ENCODE data around the gene MDC1. TPM values are rescaled to one million over a fixed set of nuclear protein-coding genes. Genes with fewer than 3 reads are reported as not detected.

MDC1 gene
- total RNA-seq, 1 experiment from 2014 or later = 3.3 TPM

DNA sequence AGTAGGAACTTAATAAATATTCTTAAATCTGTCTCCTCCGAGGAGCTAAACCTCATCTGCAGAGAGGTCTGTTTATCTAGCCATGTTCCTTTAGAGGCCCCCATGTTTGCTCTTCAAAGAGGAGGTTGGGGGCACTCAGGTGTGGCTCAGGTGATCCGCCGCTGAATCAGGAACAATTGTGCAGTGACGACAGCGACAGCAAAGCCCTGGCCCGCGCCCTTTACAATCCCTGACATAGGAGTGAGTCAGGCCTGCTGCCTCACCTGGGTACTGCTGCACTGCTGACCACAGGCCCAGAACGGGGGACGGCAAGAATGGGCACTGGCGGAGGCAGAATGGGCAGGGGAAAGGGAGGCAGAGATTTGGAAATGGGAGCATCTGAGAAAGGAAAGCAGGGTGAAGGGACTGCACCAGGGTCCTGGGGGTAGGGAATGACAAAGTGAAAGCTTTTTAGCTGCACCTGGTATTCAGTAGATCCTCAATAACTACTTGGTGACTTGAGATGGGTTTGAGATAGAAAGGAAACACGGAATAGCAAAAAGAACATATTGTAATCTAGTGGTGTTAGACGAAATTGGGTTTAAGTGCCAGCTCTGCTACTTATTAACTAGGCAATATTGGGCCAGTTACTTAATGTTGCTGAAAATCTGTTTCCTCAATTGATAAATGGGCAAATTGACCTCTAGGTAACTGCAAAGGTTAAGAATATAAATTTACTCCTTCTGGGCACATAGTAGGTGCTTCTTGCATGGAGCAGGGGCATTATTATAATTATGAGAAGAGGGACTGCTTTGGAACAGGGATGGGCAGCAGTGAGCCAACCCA, 32.7 kb upstream of the MDC1 start:
- DNase-seq (ENCODE audit: low read depth) = peak; percentile 80
- in situ Hi-C loops (cut with HindIII; ENCODE audit: low pct_unique_long_range_greater_than_20kb, low sequenced_read_pairs) = no loop called here

DNA sequence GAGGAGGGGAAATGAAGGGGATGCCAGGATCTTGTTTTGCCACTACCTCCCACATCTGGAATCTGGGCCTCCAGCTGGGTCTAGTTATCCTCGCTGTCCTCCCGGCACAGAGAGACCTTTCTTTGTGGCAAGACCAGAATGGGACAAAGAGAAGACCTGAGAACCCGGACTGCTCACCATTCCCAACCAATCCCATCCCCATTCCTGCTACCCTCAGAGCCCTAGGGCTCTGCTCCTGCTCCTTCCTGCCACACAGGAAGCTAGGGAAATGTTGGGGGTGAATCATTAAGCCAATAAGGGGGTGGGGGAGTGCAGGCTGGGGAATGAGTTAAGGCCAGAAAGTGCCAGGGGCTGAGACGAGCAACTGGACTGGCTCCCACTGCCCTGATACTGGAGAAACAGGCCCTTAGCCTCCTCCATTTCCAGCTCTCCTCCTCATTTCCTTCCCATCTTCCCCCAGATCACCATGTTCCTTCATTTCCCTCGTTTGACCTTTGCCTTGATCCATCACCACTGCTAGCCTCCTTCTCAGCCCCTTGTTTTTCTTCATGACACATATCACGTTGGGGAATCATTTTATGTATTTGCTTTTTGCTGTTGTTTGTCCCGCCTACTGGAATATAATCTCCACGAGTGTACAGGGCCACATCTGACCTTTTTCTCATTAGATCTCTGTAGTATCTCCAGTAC, 31.9 kb upstream of the MDC1 start:
- in situ Hi-C loops (cut with HindIII; ENCODE audit: low pct_unique_long_range_greater_than_20kb, low sequenced_read_pairs) = no loop called here

DNA sequence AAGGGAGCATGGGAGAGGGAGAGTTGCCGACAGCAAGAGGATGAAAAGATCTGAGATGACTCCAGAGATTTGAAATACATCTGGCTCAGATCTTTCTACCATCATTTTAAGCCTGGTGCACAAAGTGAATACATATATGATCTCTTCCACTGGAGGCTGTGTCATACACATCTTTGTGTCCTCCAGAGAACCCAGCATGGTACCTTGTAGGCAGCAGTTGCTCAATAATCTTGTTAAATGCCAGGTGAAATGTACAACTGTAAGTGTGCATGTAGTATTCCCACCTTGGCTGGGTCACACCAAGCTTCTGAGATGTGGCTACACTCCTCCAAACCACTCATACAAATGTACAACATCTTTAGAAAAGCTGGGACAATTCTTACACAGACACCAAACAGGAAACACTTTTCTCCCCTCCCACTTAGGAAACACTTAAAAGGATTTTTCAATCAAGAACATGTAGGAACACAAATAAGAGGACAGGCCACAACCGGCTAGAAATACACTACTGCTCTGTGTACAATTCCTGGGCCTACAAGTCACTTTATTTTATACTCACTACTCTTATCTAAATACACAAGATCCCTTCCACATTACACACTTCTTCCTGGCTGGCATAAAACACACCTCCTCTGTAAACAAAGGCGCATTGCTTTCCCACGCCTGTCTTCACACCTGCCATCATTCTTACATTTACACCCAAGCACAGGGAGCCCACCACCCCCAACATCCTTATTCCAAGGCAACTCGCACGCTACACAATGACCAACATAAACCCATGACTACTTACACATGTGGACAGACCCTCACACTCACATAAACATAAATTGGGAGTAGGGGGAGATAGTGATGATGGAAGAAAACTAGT, 31.1 kb upstream of the MDC1 start:
- in situ Hi-C loops (cut with HindIII; ENCODE audit: low pct_unique_long_range_greater_than_20kb, low sequenced_read_pairs) = no loop called here
- no peak for DNase-seq (ENCODE audit: low read depth)

More for the DNA sequence above, 31.9 kb upstream of the MDC1 start:
- DNase-seq (ENCODE audit: low read depth) = no peak

DNA sequence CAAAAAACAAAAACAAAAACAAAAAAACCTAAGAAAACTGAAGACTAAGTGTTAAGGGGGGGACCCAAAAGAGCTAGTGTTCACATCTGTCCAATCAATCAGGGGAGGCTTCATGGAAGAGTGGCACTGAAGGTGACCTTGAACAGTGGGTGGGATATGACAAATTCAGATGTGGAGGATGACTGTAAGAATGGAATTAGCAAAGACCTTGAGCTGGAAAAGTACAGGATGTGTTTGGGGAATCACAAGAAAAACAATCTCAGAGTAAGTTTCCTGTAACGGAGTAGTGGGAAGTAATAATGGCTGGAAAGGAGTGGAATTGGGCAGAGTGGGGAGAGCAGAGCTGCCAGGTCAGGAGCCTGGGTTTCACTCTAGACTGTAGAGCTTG, 30.2 kb upstream of the MDC1 start:
- no peak for DNase-seq (ENCODE audit: low read depth)
- in situ Hi-C loops (cut with HindIII; ENCODE audit: low pct_unique_long_range_greater_than_20kb, low sequenced_read_pairs) = no loop called here

DNA sequence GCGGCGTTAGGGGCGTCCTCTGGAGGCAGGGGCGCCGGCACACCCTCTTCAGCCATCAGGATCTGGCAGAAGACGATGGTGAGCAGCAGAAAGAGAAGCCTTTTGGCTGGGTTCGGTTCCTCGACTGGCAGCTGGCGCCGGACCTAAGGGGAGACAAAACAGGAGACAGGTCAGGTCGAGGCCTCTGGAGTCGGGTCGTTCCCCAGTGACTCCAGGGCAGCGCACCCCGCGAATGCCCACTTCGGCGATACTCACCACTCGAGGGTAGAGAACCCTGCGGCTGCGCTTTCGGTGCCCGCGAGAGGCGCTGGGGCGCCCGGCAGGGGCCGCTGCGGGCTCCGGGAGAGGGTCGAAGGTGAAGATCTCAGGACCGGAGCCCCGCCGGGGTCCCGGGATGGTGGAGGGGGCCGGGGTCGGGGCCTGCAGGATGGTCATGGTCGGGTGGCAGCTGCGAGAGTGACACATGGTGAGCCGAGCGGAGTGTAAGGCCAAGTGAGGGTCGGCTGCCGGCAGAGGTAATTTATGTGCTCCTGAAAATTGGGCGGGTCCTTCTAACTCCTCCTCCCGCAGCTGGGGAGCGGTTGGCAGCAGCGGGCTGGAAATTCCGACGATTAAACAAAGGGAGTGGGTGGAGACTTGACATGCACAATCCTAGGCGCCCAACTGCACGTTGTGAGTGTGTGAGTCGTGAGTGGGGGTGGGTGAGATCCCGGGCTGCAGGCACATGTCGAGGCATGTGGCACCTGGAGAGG, 27.1 kb upstream of the MDC1 start, which contains the start of gene IER3:
Gene IER3, minus strand, starts transcription at position 494 of the 752 bp plus-strand sequence. Its CDS starts 29 bp downstream, at position 465.
- peak; percentile 96 for DNase-seq (ENCODE audit: low read depth)
- in situ Hi-C loops (cut with HindIII; ENCODE audit: low pct_unique_long_range_greater_than_20kb, low sequenced_read_pairs) = no loop called here

DNA sequence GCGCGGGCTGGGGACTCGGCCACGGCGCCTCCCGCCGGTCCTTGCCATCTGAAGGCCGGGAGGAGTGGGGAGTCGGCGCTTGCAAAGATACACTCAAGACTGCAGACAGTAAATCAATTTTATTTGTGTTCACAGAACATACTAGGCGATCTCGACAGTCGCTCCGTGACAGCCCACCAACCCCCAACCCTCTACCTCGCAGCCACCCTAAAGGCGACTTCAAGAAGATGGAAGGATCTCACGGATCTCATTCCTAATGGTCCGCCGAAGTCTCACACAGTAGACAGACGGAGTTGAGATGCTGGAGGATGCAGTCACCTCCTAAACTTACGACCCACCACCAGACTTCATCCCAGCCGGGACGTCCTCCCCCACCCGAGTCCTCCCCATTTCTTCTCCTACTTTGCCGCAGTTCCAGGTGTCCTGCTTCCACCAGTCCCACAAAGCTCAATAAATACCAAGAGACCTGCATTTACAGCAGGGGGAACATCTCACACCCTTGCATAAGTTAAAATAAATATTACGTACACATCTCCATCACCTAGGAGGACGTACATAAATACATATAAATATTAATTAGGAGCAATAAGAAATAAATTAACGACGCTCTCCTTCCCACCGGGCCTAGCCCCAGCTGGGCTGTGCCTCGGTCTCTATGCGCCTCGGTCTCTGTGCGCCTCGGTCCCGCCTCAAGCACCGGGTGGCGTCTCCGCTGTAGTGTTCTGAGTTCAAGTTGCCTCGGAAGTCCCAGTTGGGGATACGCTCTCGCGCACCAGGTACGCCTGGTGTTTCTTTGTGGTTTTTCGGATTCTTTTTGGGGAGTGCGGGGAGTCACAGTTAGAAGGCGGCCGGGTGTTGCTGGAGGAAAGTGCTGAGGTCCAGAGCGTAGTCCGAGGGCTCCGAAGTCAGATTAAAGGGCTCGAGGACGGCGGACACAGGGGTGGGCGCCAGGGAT, 26.3 kb upstream of the MDC1 start:
- in situ Hi-C loops (cut with HindIII; ENCODE audit: low pct_unique_long_range_greater_than_20kb, low sequenced_read_pairs) = no loop called here
- DNase-seq (ENCODE audit: low read depth) = no peak

DNA sequence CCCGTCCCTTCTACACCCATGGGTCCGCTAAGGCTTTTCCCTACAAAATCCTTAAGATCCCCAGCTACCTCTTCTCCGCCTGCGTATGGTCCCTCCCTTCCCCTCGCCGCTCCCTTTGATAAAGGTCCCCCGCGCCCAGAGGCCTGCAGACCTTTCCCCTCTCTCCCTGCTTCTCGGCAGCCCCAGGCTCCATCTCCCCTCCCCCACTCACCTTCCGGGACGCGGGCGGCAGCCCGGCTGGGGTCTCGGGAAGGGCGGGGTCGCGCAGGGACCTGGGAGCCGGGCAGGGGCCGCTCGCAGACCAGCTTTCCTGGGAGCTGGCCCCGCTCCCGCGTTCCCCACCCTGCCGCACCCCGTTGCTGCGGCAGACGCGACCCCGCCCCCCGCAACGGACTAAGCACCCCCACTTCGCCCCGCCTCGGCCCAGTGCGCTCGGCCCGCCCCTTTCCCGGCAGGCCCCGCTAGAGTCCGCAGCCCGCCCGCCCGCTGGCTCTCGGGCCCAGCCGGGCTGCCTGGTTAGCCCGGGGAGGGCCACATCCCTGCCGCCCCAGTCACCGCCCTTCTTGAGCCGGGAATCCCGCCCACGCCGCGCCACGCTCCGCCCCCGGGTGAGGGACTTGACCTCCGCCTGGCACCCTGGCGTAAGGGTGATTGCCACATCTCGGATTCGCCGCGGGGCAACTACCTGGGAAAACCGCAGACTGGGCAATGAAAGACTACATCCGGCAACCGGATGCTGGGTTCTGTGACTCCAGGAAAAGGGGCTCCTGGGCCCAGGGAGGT, 25.4 kb upstream of the MDC1 start, which contains the start of gene FLOT1:
Gene FLOT1, minus strand, starts transcription at position 372 of the 783 bp plus-strand sequence. CDS start 498 bp downstream, outside the sequence.
- DNase-seq (ENCODE audit: low read depth) = peak; percentile 99
- in situ Hi-C loops (cut with HindIII; ENCODE audit: low pct_unique_long_range_greater_than_20kb, low sequenced_read_pairs) = no loop called here

DNA sequence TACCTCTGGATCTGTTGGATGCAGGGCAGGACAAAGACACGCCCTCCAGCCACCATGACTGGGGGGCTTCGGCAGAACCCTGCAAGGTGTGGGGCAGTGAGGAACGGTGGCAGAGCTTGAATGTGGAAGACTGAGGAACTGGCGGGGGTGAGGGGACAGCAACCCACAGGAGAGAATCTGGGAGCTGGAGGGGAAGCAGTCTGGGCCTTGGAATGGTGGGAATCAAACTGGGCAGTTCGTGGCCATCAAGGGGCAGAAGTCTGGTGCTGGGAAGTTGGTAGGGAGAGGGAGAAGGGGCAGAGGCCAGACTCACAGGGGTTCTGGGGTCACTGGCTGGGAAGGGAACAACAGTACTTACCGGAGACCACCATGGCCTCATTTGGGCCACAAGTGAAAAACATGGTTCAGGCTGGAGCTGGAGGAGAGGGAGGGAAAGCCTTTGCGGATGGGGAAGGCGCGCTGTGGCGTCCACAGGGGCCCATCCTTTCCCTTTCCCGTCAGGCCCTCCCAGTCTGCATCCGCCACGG, 24.8 kb upstream of the MDC1 start:
- in situ Hi-C loops (cut with HindIII; ENCODE audit: low pct_unique_long_range_greater_than_20kb, low sequenced_read_pairs) = no loop called here
- no peak for DNase-seq (ENCODE audit: low read depth)

DNA sequence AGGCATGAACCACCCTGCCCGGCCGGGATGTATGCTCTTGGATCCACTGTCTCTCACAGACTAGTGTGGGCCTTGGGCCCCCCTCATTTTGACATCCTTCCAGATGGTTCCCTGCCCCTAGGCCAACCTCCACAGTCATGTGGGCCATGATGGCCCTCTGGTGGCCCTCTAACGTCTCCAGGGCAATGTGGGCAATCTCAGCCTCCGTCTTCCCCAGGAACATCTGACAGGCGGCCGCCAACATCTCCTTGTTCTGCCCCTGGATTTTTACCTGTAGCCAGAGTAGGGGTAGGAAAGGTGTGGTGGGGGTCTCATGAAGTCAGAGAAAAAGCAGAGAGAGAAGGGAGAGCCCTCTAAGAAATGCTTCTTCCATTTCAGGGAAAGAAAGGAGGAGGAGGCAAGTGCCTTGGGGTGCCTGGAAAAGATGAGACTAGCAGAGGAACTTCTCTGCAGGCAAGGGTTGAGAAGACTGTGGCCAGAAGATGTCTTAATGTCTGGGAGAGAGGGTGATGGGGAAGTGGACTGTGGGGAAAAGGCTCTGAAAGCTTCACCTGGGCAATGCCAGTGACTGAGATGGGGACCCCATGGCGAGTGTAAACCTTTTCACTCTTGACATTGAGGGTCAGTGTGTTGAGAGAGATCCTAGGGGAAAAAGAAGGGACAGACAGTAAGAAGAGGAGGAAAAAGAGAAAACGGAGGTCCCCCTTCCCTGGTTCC, 24.1 kb upstream of the MDC1 start:
- in situ Hi-C loops (cut with HindIII; ENCODE audit: low pct_unique_long_range_greater_than_20kb, low sequenced_read_pairs) = no loop called here

DNA sequence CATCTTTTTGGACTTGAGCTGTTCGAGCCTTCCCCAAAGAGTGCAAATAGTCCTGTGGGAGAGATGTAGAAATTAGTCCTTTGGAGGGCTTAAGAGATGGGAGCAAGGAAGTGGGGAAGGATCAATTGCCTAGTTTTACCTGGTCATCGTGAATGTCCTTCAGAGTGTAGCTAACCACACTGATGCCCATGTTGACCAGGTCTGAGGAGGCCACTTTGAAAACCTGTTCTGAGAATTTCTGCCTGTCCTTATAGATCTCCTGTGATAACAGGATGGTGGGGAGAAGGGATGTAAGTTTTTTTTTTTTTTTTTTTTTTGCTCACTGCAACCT, 23.4 kb upstream of the MDC1 start:
- no peak for DNase-seq (ENCODE audit: low read depth)
- in situ Hi-C loops (cut with HindIII; ENCODE audit: low pct_unique_long_range_greater_than_20kb, low sequenced_read_pairs) = no loop called here

More for the DNA sequence above, 24.1 kb upstream of the MDC1 start:
- DNase-seq (ENCODE audit: low read depth) = no peak

DNA sequence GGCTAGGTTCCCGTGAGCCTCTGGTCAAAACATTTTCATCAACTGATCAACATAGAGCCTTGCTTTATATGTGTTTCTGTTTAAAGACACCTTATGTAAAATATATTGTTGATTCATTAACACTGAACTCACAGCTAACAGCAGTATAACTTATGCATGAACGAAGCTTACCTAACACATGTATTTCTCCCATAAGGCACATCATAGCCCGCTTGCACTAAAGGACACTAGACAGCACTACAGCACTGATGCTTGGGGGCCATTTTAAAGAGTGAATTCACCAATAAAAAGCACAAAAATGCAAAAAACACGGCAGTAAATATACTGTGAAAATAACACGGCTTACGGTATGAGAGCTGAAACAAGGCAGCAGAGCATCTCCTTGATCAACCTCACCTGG, 21.5 kb upstream of the MDC1 start:
- in situ Hi-C loops (cut with HindIII; ENCODE audit: low pct_unique_long_range_greater_than_20kb, low sequenced_read_pairs) = no loop called here
- no peak for DNase-seq (ENCODE audit: low read depth)

DNA sequence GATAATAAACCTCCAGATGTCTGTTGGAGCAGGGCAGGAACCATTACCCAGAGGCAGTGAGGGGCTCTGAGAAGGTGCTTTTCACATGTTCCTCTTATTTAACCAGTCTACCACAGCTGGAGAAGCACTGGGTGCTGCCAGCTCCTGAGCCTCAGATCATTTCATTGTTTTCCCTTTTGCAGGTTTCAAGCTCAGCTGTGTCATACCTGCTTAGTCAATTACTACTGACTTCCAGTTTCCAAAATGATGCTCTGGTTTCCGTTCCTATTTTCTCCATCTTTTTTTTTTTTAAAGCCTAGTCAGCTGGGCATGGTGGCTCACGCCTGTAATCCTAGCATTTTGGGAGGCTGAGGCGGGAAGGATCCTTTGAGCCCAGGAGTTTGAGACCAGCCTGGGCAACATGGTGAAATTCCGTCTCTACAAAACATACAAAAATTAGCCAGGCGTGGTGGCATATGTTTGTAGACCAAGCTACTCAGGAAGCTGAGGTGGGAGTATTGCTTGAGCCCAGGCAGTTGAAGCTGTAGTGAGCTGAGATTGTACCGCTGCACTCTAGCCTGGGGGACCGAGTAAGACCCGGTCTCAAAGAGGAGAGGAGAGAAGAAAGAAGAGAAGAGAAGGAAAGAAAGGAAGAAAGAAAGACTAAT, 18.7 kb upstream of the MDC1 start:
- no peak for DNase-seq (ENCODE audit: low read depth)
- in situ Hi-C loops (cut with HindIII; ENCODE audit: low pct_unique_long_range_greater_than_20kb, low sequenced_read_pairs) = no loop called here

DNA sequence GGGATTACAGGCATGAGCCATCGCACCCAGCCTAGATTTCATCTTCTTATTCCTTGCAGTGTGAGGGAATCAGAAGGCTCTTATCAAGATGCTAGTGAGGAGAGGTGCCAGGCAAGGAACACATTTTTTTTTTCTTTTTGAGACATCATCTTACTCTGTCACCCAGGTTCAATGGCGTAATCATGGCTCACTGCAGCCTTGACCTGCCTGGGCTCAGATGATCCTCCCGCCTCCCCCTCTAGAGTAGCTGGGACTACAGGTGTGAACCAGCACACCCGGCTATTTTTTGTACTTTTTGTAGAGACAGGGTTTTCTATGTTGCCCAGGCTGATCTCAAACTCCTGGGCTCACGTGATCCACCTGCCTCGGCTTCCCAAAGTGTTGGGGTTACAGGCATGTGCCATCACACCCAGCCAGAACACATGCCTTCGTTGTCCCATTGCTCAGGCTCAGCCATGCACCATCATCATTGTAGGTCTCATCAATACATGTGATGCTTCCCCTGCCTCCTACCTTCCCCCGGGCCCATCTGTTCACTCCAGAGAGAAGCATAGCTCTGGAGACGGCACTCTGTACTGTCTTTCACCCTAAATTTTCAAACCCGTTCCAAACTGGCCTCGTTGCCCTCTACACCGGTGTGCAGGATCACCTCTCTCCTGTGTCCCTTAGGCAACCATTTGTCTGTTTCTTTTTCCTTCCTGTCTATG, 15.3 kb upstream of the MDC1 start:
- in situ Hi-C loops (cut with HindIII; ENCODE audit: low pct_unique_long_range_greater_than_20kb, low sequenced_read_pairs) = no loop called here
- no peak for DNase-seq (ENCODE audit: low read depth)

DNA sequence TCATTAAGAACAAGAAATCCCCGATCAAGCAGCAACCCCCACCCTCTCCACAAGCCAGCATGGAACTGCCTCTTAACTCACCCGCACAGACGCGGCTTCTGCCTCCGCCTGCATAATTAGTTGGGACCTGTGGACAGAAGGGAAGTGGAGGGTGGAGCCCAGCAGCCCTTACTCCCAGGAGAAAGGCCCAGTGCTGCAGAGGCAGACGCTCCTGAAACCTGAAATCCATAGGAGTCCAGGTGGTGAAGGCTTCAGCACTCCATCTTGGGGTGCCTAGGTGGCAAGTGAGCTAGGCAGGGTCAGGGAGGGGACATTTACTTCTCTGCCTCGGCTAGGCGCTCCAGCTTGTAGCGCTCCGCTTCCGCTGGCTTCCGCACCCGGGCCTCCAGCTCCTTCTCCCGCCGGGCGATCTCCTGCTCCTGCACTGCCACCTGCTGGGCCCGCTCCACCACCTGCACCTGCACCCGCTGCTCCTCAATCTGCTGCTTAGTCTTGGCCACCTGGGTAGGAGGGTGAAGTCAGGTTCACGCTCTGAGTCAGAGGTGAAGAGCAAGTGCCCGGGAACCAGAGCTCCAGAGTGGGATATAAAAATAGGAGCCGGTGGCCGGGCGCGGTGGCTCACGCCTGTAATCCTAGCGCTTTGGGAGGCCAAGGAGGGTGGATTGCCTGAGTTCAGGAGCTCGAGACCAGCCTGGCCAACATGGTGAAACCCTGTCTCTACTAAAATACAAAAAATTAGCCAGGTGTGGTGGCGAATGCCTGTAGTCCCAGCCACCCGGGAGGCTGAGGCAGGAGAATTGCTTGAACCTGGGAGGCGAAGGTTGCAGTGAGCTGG, 13.7 kb upstream of the MDC1 start:
- peak; percentile 73 for DNase-seq (ENCODE audit: low read depth)
- in situ Hi-C loops (cut with HindIII; ENCODE audit: low pct_unique_long_range_greater_than_20kb, low sequenced_read_pairs) = no loop called here
